GF-D8 (cell line): ENCODE results near the gene CEP85L.

ENCODE experiments used
- DNase-seq: peaks from one replicate; lab custom pipeline; 2025; lab: John Stamatoyannopoulos, UW

The CEP85L gene

GRCh38 chr6:118621799-118622470, 29.5 kb downstream of the CEP85L start:
- no peak for DNase-seq

- no peak for DNase-seq
These were observed 31.2 kb downstream of the CEP85L start for GRCh38 chr6:118620202-118620601.

- no peak for DNase-seq
These were observed 32.6 kb downstream of the CEP85L start for GRCh38 chr6:118618676-118619377.

- DNase-seq = no peak
These were observed 34.0 kb downstream of the CEP85L start for GRCh38 chr6:118617417-118617816.

- no peak for DNase-seq
These were observed 40.1 kb downstream of the CEP85L start for GRCh38 chr6:118611334-118611733.

GRCh38 chr6:118606858-118607257, 44.5 kb downstream of the CEP85L start:
- no peak for DNase-seq

- DNase-seq = no peak
These were observed 45.1 kb downstream of the CEP85L start for GRCh38 chr6:118606268-118606667.

GRCh38 chr6:118603372-118603771, 48.0 kb downstream of the CEP85L start:
- no peak for DNase-seq

GRCh38 chr6:118602300-118602699, 49.1 kb downstream of the CEP85L start:
- DNase-seq = no peak

GRCh38 chr6:118598324-118598723, 53.1 kb downstream of the CEP85L start:
- no peak for DNase-seq

- DNase-seq = no peak
These were observed 53.8 kb downstream of the CEP85L start for GRCh38 chr6:118597636-118598035.

- no peak for DNase-seq
These were observed 54.5 kb downstream of the CEP85L start for GRCh38 chr6:118596774-118597320.

- no peak for DNase-seq
These were observed 56.5 kb downstream of the CEP85L start for GRCh38 chr6:118594877-118595276.

- no peak for DNase-seq
These were observed 59.5 kb downstream of the CEP85L start for GRCh38 chr6:118591897-118592296.

GRCh38 chr6:118589649-118590365, 61.6 kb downstream of the CEP85L start:
- DNase-seq = no peak

- DNase-seq = no peak
These were observed 62.2 kb downstream of the CEP85L start for GRCh38 chr6:118589186-118589585.

GRCh38 chr6:118588626-118589025, 62.8 kb downstream of the CEP85L start:
- DNase-seq = no peak

- no peak for DNase-seq
These were observed 64.5 kb downstream of the CEP85L start for GRCh38 chr6:118586746-118587485.

GRCh38 chr6:118584911-118585310, 66.5 kb downstream of the CEP85L start:
- DNase-seq = no peak

GRCh38 chr6:118581489-118581959, 69.9 kb downstream of the CEP85L start:
- no peak for DNase-seq

GRCh38 chr6:118580585-118581419, 70.6 kb downstream of the CEP85L start:
- DNase-seq = no peak
